SK-N-SH treated with all-trans-retinoic acid at 6 μM for 48 hours (cell line): ENCODE measurements around the gene VPS26A.
"Not testable (repeated sequence)": the region's sequence is repeated elsewhere in the genome, so short reads cannot be mapped to it uniquely, and the experiment has no call there.

Experiments
- ATAC-seq: fragments of 200-7000 bp; cut with Tn5 transposase; 3 replicates; pipeline ENCODE4 v1.9.1; 2020; ENCODE audit warnings: mild to moderate bottlenecking, moderate library complexity
- ARNTL ChIP-seq: fragments of 450-650 bp; formaldehyde crosslinking; IDR thresholded peaks from 2 replicates; pipeline ENCODE4 v1.5.0; 2020; ENCODE audit warnings: low read depth, mild to moderate bottlenecking, moderate library complexity, borderline replicate concordance
- CSDC2 ChIP-seq: fragments of 250-450 bp; sonication (Bioruptor Pico); IDR thresholded peaks from 2 replicates; pipeline ENCODE4 v1.5.0; 2020; ENCODE audit warnings: mild to moderate bottlenecking, moderate library complexity
- ESRRG ChIP-seq: fragments of 250-450 bp; sonication (Bioruptor Pico); IDR thresholded peaks from 2 replicates; pipeline ENCODE4 v1.6.1; 2021; ENCODE audit warnings: mild to moderate bottlenecking
- GLIS3 ChIP-seq: fragments of 250-450 bp; sonication (Bioruptor Pico); IDR thresholded peaks from 2 replicates; pipeline ENCODE4 v1.5.0; 2020; ENCODE audit warnings: mild to moderate bottlenecking, moderate library complexity
- ISL1 ChIP-seq: fragments of 250-450 bp; sonication (Bioruptor Pico); IDR thresholded peaks from 2 replicates; pipeline ENCODE4 v2.1.2; 2022; ENCODE audit warnings: mild to moderate bottlenecking, moderate library complexity
- OSR1 ChIP-seq: fragments of 250-450 bp; sonication (Bioruptor Pico); IDR thresholded peaks from 2 replicates; pipeline ENCODE4 v1.8.0; 2022; ENCODE audit warnings: moderate library complexity, mild to moderate bottlenecking, inconsistent platforms
- PPARA ChIP-seq: fragments of 250-450 bp; sonication (Bioruptor Pico); IDR thresholded peaks from 2 replicates; pipeline ENCODE4 v1.5.0; 2020; ENCODE audit warnings: mild to moderate bottlenecking, borderline replicate concordance
- RARB ChIP-seq: fragments of 250-450 bp; sonication (Bioruptor Pico); IDR thresholded peaks from 2 replicates; pipeline ENCODE4 v1.8.0; 2021; ENCODE audit warnings: mild to moderate bottlenecking, moderate library complexity
- TOX ChIP-seq: fragments of 250-450 bp; sonication (Bioruptor Pico); IDR thresholded peaks from 2 replicates; pipeline ENCODE4 v1.8.0; 2021; ENCODE audit warnings: mild to moderate bottlenecking, moderate library complexity, borderline replicate concordance
- ZC3H10 ChIP-seq: fragments of 250-450 bp; sonication (Bioruptor Pico); IDR thresholded peaks from 2 replicates; pipeline ENCODE4 v1.5.1; 2021; ENCODE audit warnings: mild to moderate bottlenecking, moderate library complexity
- ZFP3 ChIP-seq: fragments of 250-450 bp; sonication (Bioruptor Pico); IDR thresholded peaks from 2 replicates; pipeline ENCODE4 v1.5.0; 2020; ENCODE audit warnings: mild to moderate bottlenecking, moderate library complexity
- ZNF8 ChIP-seq: fragments of 450-650 bp; formaldehyde crosslinking; IDR thresholded peaks from 2 replicates; pipeline ENCODE4 v1.5.0; 2020; ENCODE audit warnings: mild to moderate bottlenecking, moderate library complexity
- TF ChIP-seq, protein P1 (sequence below): fragments of 250-450 bp; sonication (Bioruptor Pico); IDR thresholded peaks from 2 replicates; pipeline ENCODE4 v1.8.0; 2020; ENCODE audit warnings: mild to moderate bottlenecking, moderate library complexity, borderline replicate concordance
- TF ChIP-seq, protein P2 (sequence below): fragments of 250-450 bp; sonication (Bioruptor Pico); IDR thresholded peaks from 2 replicates; pipeline ENCODE4 v1.8.0; 2021; ENCODE audit warnings: low read depth, mild to moderate bottlenecking, moderate library complexity, borderline replicate concordance
- TF ChIP-seq, protein P3 (sequence below): fragments of 250-450 bp; sonication (Bioruptor Pico); IDR thresholded peaks from 2 replicates; pipeline ENCODE4 v1.5.1; 2021; ENCODE audit warnings: mild to moderate bottlenecking, moderate library complexity
- TF ChIP-seq, protein P4 (sequence below): fragments of 250-450 bp; sonication (Bioruptor Pico); IDR thresholded peaks from 2 replicates; pipeline ENCODE4 v1.5.0; 2020; ENCODE audit warnings: mild to moderate bottlenecking, moderate library complexity

VPS26A gene

DNA sequence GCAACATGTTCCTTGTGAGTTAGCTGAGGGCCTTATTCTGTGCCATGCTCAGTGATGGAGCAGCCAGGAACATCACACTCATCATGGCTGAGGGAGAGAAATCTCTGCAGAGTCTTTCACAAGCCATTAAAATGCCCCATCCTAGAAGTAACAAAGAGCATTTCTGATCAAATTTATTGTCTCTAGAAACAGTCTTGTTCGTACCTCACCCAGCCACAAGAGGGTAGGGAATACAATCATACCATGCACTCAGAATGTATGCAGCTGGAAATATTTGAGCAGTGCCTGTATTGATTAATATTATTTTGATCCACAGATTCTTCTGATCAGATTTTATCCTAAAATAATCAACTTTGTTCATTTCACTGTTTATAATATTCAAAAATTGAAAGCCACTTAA lies 17.3 kb downstream of the VPS26A start:
- no peak for TF ChIP-seq ZFP3 (CRISPR knock-in tag)
- no peak for ATAC-seq

DNA sequence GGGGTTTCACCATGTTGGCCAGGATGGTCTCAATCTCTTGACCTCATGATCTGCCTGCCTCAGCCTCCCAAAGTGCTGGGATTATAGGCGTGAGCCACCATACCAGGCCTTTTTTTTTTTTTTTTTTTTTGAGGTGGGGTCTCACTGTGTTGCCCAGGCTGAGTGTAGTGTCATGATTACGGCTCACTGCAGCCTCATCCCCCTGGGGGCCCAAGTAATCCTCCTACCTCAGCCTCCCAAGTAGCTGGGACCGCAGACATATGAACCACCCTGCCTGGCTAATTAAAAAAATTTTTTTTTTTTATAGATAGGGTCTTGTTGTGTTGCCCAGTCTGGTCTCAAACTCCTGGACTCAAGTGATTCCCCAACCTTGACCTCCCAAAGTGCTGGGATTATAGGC lies 18.1 kb downstream of the VPS26A start:
- ATAC-seq, result not testable (repeated sequence)

DNA sequence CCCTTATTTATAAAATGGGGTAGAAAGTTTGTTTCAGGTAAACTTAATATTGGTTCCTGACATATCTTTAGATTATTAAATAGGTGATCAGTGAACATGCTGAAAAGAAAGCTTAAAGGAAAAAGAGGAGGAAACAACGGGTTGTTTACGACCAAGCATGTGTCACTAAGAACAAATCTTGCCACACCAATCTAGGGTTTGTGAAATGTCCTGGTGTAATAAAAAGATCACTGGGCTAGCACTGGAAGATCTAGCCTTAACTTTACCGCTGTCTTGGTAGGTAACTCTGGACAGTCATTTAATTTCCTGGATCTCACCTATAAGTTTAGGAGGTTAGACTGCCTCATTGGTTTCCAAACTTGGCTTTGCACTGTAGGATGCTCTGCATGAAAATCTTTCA lies 19.0 kb downstream of the VPS26A start:
- no peak for ATAC-seq
- TF ChIP-seq, protein P1, sequence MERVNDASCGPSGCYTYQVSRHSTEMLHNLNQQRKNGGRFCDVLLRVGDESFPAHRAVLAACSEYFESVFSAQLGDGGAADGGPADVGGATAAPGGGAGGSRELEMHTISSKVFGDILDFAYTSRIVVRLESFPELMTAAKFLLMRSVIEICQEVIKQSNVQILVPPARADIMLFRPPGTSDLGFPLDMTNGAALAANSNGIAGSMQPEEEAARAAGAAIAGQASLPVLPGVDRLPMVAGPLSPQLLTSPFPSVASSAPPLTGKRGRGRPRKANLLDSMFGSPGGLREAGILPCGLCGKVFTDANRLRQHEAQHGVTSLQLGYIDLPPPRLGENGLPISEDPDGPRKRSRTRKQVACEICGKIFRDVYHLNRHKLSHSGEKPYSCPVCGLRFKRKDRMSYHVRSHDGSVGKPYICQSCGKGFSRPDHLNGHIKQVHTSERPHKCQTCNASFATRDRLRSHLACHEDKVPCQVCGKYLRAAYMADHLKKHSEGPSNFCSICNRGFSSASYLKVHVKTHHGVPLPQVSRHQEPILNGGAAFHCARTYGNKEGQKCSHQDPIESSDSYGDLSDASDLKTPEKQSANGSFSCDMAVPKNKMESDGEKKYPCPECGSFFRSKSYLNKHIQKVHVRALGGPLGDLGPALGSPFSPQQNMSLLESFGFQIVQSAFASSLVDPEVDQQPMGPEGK (CRISPR knock-in tag), result no peak
- TF ChIP-seq ZC3H10 (CRISPR knock-in tag), result no peak
- TF ChIP-seq, protein P2, sequence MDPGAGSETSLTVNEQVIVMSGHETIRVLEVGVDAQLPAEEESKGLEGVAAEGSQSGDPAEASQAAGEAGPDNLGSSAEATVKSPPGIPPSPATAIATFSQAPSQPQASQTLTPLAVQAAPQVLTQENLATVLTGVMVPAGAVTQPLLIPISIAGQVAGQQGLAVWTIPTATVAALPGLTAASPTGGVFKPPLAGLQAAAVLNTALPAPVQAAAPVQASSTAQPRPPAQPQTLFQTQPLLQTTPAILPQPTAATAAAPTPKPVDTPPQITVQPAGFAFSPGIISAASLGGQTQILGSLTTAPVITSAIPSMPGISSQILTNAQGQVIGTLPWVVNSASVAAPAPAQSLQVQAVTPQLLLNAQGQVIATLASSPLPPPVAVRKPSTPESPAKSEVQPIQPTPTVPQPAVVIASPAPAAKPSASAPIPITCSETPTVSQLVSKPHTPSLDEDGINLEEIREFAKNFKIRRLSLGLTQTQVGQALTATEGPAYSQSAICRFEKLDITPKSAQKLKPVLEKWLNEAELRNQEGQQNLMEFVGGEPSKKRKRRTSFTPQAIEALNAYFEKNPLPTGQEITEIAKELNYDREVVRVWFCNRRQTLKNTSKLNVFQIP (CRISPR knock-in tag), result no peak
- TF ChIP-seq ISL1 (CRISPR knock-in tag), result no peak
- TF ChIP-seq OSR1 (CRISPR knock-in tag), result no peak
- no peak for TF ChIP-seq ZNF8 (CRISPR knock-in tag)
- TF ChIP-seq ARNTL (CRISPR knock-in tag), result no peak
- TF ChIP-seq PPARA (CRISPR knock-in tag), result no peak
- TF ChIP-seq, protein P3, sequence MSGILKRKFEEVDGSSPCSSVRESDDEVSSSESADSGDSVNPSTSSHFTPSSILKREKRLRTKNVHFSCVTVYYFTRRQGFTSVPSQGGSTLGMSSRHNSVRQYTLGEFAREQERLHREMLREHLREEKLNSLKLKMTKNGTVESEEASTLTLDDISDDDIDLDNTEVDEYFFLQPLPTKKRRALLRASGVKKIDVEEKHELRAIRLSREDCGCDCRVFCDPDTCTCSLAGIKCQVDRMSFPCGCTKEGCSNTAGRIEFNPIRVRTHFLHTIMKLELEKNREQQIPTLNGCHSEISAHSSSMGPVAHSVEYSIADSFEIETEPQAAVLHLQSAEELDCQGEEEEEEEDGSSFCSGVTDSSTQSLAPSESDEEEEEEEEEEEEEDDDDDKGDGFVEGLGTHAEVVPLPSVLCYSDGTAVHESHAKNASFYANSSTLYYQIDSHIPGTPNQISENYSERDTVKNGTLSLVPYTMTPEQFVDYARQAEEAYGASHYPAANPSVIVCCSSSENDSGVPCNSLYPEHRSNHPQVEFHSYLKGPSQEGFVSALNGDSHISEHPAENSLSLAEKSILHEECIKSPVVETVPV, result no peak
- no peak for TF ChIP-seq ESRRG (CRISPR knock-in tag)
- TF ChIP-seq CSDC2 (CRISPR knock-in tag), result no peak
- no peak for TF ChIP-seq TOX (CRISPR knock-in tag)
- TF ChIP-seq RARB (CRISPR knock-in tag), result no peak

DNA sequence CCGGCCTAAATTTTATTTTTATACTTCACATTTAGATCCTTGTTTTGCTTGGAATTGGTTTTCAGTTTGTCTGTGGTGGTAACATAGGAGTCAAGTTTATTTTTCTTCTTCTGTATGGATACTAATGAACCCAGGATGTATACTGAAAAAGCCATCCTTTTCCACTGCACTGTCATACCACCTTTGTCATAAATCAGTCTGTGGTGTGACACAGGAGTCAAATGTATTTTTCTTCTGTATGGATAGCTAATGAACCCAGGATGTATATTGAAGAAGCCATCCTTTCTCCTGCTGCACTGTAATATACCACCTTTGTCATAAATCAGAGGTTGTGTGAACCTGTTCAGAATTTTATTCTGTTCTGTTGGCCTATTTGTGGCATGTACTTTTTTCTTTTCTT lies 21.4 kb downstream of the VPS26A start:
- no peak for ATAC-seq

More for the DNA sequence above, 21.4 kb downstream of the VPS26A start:
- TF ChIP-seq OSR1 (CRISPR knock-in tag) (no peak), ARNTL (CRISPR knock-in tag) (no peak), GLIS3 (CRISPR knock-in tag) (no peak), ZNF8 (CRISPR knock-in tag) (no peak)
- TF ChIP-seq, protein P2 (CRISPR knock-in tag), result no peak
- TF ChIP-seq, protein P4, sequence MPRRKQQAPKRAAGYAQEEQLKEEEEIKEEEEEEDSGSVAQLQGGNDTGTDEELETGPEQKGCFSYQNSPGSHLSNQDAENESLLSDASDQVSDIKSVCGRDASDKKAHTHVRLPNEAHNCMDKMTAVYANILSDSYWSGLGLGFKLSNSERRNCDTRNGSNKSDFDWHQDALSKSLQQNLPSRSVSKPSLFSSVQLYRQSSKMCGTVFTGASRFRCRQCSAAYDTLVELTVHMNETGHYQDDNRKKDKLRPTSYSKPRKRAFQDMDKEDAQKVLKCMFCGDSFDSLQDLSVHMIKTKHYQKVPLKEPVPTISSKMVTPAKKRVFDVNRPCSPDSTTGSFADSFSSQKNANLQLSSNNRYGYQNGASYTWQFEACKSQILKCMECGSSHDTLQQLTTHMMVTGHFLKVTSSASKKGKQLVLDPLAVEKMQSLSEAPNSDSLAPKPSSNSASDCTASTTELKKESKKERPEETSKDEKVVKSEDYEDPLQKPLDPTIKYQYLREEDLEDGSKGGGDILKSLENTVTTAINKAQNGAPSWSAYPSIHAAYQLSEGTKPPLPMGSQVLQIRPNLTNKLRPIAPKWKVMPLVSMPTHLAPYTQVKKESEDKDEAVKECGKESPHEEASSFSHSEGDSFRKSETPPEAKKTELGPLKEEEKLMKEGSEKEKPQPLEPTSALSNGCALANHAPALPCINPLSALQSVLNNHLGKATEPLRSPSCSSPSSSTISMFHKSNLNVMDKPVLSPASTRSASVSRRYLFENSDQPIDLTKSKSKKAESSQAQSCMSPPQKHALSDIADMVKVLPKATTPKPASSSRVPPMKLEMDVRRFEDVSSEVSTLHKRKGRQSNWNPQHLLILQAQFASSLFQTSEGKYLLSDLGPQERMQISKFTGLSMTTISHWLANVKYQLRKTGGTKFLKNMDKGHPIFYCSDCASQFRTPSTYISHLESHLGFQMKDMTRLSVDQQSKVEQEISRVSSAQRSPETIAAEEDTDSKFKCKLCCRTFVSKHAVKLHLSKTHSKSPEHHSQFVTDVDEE (CRISPR knock-in tag), result no peak
